HG02870 (cell line): ENCODE data around the gene ZCCHC24.
"Not testable (repeated sequence)": the region's sequence is repeated elsewhere in the genome, so short reads cannot be mapped to it uniquely, and the experiment has no call there.

Source experiments
- ATAC-seq: cut with Tn5 transposase; IDR thresholded peaks from one replicate; pipeline ENCODE4 v1.9.1; 2021; ENCODE audit warnings: mild to moderate bottlenecking, moderate library complexity; ENCODE audit not compliant: unreplicated experiment

ZCCHC24 gene

DNA sequence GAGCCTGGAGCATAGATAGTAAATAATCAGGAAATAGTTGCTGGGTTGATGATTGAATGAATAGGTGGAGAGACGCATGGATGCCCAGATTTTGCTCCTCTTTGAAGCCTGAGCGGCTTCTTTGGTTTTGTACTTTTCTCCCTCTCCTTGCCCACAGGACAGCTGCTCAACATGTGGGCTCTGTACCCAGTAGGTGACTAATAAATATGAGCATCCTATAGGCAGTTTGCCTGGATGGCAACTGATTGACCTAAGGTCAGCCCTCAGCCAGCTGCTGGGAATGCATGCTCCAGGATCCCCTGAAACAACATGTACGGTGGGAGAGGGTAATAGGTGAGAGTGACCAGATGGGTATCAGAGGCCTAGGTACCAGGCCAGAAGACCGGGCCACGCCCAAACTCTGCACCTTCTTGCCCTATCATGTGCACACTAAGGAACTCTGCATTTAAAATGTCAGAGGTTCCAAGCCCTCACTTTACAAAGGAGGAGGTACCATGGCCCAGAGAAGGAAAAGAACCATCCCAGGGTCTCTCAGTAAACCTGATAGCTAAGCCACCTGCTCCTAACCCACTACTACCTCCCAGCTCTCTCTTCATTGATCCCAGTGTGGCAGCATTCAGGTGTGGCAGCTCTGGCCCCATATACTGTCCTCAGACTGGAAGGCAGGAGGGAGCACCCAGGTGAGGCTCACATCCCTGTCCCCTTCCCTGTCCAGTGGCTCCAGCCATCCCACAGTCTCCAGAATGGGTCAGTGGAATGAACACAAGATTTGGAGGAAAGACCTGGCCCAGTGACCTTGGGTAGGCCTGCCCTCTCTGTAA is 2.7 kb upstream of the ZCCHC24 start:
- no peak for ATAC-seq

DNA sequence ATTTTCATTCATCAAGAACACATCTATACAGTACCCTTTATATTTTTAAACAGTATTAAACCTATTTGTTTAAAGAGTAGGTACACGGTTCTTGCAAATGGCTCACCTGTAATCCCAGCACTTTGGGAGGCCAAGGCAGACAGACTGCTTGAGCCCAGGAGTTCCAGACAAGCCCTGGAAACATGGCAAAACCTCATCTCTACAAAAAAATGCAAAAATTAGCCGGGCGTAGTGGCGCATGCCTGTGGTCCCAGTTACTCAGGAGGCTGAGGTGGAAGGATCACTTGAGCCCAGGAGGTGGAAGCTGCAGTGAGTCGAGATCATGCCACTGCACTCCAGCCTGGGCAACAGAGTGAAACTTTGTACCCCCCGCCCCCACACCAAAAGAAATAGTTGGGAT is 1.8 kb upstream of the ZCCHC24 start:
- not testable (repeated sequence) for ATAC-seq

DNA sequence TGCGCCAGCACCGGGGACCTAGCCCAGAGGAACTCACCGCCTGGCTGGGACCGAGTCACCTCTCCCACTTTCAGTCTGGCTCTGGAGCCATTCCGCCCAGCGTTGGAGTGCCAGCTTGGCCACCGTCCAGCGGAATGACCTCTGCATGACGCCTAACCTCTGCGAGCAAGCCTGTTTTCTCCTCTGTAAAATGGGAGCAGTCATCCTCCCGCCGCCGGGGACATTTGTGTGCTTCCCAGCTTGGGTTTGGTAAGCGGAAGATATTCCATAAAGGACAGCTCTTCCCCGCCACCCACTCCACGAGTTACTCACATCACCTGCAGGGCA is 1.3 kb upstream of the ZCCHC24 start:
- ATAC-seq: no peak

DNA sequence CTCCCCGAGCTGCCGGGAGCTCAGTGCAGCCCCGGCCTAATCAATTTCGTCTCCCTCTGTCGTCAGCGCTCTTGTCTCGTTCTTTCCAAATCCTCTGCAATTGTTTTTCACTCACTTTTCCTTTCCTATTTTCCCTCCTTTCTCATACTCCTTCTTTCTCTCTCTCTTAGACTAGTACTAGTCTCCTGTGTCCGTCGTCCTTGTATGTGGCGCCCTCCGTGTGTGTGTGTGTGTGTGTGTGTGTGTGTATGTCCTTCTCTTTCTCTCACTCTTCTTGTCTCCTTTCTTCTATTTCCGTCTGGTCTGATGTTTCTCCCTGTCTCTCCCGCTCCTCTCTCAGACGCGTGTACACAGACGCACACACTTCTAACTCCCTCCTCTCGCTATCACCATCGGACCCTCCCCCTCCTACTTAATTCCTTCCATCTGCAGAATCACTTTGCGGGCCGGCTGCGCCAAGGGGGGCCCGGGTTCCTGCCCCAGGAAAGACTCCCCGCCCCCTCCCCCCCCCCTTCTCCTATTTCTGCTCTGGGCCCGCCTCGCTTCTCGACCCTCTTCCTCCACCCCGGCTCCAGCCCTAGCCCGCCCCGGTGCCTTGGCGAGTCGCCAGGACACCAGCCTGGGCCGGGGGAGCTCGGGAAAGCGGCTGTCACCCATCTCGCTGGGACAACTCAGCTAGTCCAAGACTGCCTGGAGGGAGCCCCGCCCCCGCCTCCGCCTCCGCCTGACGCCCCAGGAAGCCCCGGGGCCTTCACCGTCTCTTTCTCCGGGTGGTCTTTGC is 743 bp upstream of the ZCCHC24 start:
- peak; percentile 1 for ATAC-seq

DNA sequence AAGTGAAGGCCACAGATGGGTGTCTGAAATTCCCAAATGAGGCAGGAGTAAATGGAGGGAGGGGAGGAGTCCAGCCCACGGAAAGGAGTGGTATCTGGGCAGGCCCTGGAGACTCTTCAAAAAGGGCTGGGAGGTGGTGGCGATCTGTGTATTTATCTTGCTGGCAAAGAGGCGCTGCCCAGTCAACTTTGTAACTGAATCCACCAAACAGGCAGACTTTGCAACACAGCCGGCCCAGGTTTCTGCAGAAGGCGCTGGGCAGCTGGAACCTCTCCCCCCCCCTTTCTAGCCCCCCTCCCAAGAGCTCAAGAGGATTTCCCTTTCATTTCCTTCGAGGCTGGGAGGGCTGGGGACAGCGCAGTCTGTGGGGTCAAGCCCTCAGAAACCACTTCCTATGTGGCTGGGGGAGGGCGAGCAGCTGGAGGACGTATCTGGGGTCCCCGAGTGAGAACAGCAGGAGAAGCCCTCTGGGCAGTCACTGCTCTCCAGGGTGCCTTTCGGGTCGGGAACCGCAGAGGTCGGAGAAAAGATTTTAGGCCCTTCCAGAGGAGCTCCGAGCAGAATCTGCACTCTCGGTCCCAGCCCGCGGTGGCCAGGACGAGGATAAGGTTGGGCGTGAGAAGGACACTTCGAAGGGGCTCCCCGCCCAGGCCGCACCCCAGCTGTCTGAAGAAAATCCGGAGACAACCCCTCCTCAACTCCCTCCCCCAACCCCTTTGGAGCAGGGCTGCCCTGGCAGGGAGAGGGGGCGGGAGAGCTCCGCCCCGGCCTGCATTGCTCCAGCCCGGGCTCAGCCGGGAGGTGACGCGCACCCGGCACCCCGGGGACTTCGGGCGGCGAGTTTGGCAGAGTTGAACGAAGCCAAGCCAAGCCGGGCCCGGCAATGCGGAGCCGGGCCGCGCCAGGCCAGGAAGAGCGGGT is 965 bp downstream of the ZCCHC24 start:
- peak; percentile 15 for ATAC-seq

DNA sequence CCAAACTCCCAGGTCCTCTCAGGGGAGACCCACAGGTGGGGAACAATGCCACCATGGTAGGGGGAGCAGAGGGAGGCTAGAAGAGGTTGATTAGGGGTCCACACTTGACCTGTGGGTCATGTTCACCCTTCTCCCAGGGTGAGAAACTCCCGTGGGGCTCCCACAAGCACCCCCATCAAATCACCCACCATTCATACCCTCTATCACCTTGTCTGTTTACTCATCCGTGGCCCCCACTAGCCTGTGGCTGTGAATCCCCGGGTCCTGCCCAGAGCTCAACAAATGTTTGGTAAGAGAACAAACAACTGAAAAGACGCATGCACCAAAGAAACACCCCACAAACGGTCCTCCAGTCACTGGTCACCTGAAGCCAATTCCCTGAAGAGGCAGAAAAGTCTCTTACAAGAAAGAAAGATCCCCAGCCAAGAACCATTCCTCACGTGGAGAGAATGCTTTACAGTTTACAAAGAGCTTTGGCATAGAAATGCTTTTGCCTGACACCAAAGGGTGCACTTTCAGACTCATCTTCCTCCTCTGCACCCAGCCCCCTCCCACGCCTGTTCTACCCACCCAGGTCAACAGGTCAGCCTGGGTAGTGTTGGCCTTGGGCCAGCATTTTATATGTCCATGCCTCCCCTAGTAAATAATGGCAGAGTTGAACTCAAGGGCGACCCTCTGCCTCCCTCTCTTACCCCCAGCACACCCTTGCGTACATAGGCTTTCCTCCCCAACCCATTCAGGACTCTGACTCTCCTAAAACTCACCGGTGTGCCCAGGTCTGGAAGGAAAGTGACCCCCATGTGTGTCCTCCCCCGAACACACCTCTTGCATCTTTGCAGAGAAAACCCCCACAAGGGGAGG is 1.9 kb downstream of the ZCCHC24 start:
- no peak for ATAC-seq

DNA sequence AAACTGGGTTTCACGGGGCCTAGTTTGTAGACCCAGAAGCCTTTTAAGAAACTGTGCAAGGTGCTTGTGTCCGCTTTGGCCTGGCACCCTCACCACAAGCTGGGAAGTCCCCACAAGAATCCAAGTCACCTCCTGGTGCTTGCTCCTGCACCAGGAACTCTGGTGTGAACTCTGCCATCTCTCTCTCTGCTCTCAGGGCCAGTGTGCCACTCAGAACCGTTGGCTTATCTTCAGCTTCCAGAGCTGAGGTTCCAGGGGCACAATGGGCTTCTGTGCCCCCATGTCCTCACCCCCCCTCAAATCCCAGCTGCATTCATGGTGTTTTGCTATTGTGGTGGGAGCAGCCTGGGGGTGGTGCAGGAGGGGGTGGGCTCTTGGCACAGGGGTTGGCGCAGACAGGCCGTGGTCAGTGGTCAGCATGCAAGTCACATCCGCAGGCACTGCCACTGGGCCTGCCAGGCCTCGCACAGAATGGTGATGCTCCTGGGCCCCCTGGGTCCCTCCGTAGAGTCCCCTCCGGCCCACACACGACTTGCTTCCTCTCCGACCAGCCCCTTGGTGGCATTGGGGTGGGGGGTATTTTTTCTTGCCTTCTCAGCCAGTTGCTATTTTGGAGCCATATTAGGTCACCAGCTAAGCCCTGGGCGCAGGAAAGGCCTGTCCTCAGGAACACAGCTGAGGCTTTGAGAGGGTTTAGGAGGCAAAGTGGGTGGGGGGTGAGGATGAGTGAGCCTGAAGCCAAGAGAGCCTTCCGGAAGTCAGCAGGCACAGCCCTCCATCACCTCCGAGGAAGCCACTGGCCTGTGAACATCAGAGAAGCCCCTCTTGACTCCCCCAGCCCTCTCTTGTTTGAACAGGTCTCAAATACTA is 3.0 kb downstream of the ZCCHC24 start:
- ATAC-seq: no peak

DNA sequence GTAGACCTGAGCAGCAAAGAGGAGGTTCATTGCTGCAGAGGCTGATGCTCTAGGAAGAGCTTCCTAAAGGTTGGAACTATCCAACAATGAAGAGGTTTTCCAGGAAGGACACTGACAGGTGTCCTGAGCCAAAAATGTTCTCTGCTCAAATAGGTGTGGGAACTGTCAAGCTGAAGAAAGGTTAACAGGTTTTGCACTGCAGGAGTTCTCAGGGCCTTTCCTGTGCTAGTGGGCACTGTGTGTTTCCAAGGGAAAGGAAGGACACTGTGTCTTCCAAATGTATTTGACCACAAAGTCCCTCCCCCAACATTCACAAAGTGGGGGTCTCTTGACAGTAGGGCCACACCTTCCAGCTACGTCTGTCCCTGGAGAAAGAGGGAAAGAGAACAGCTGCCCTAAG is 4.0 kb downstream of the ZCCHC24 start:
- no peak for ATAC-seq

DNA sequence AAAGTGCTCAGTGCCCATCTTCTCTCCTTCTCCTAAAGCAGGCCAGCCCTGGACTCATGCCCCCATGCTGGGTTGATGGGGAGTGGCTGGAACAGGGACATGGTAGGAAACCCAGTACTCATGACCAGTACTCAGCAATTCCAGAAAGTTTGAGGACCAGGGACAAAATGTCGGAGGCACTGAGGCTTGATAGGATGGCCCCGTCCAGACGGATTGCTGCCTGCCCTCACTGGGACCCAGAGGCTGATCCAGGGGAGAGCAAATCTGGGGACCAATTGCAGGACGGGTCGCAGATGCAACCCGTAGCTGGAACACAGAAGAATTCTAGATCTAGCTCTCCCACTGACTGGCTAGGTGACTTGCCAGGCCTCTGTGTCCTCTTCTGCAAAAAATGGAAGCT is 5.1 kb downstream of the ZCCHC24 start:
- no peak for ATAC-seq

DNA sequence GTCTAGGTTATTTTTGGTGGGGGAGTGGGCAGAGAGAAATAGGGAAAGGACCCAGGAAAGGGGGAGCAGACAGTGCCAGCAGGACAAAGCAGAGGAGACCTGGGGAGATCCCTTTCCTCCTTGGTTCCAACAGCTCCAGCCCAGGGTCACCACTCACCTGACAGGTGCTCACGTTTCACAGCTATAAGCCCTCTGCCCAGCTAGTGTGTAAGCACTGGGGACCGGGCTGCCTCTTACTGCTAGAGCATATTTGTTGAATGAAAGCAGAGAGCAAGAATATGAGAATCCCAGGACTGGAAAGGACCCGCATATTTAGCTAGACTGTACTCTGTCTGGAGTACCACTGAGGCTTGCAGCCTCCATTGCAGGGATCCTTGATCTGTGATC is 6.7 kb downstream of the ZCCHC24 start:
- no peak for ATAC-seq

DNA sequence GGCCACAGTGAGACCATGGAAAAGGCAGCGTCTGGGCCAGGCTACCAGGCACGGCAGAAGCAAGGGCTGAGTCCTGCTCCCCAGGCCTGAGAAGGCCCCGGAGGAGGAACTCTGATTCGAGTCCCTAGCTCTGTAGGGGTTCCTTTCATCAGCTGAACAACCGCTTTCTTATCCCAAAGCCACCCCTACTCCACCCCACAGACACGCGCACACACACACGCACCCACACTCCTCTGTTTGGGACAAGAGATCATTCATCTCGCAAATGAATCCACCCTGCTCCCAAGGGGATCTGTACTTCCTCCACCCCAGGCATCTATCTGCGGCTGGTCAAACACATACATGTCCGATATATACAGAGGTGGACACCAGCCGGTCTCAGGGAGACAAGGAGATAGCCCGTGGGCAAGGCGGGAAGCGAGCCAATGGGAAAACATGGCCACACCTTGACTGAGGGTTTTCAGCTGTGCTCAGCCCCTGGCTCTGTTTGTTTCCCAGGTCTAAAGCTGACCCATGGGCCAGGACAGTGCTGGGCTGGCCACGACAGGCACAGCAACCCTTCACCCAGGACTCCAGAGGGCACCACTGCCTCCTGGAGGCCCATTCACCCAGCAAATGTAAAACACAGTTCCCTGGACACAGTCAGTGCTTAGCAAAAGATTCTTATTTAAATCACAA is 7.3 kb downstream of the ZCCHC24 start:
- ATAC-seq: no peak

DNA sequence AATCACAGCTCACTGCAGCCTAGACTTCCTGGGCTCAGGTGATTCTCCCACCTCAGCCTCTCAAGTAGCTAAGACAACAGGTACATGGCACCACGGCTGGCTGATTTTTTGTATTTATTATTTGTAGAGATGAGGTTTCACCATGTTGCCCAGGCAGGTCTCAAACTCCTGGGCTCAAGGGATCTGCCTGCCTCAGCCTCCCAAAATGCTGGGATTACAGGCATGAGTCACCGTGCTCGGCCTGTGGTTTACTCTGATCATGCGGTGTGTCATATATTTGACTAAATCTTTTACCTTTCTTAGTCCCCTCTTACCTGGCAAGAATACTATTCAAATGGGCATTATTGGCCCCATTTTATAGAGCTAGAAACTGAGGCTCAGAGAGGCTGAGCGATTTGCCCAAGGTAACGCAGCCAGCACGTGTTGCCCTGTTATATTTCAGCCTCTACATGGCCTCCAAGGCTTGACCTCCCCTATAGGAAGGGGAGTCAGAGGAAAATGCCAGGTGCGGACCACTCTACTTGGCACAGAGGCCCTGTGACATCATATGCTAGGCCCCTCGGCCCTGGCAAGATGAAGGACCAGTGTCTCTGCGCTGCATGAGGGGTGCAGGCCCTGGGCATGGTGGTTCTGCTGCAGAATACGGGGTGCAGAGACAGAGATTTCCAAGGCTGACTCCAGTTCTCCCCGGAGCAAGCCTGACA is 8.2 kb downstream of the ZCCHC24 start:
- ATAC-seq: no peak

DNA sequence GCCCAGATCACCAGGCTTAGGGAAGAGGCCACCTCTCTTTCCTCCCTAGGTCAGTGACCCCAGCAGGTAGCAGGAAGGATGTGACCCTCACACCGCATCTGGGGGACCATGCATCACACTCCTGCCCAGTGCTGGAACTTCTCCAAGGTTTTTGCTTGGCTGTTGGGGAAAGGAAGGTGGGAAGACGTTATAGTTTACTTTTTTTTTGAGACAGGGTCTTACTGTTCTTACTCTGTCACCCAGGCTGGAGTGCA is 8.6 kb downstream of the ZCCHC24 start:
- ATAC-seq: no peak

DNA sequence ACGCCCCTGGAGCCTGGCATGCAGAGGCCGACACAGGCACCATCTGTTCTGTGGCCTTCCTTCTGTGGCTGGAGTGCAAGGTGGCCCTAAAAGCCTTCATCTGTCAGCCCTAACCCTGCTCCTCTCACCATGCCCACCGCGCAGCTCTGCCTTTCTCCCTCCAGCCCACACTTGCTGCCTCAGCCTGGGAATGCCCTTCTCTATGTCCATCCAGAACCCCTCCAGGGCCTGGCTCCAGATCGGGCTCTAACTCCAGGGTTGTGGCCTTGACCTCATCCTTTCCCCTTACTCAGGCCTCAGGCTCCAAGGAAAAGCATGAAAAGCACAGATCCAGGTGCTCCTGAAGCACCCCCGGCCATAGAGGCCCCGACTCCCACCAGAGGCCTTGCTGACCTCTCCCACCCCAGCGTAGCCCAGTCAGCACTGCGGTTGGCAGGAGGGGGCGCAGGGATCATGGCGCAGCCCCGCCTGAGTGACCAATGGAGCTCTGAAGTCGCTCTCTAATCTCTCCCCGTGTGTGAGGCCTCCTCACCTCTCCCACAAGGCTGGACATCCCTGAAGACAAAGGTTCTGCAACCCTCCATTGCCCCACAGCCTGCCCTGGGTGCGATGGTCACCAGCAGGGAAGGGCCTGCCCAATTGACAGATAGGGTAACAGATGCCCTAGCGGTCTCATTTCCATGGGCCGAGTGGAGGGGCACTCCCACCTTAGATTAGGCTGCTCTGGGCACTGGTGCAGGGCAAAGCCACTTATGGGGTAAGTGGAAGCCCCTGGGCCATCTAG is 9.2 kb downstream of the ZCCHC24 start:
- no peak for ATAC-seq

DNA sequence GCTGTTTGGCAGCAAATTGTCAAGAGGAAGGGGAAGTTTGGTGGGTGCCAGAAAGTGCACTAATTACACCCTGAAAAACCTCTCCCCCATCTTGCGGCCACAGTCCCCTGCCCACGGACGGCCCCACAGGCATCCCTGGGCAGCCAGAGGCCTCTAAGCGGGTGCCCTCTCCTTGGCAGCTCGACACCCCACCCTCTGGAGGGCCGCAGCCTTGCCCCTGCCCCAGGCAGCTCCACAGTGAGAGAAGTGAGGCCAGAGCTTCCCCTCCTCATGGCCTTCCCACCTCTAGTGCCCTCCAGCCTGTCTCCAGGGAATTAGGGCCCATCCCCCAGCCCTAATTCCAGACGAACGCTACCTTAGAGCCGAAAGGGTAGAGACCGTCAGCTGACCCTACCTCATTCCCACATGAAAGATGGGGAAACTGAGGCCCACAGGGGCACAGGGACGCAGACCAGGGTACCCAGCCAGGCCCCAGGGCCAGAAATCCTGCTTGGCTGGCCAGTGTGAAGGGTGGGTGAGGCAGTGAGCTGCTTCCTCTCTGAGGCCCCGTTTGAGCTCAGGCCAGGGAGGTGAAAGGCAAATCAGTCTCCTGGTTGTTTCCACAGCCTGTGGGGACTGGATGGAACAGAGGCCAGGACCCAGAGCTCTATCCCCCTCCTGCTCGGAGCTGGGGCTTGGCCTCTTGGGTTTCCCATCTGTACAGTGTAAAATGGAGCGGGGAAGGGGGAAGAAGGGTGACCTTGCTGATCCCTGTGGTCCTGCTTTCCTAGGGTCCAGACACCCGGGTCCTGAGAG is 10.0 kb downstream of the ZCCHC24 start:
- ATAC-seq: no peak

DNA sequence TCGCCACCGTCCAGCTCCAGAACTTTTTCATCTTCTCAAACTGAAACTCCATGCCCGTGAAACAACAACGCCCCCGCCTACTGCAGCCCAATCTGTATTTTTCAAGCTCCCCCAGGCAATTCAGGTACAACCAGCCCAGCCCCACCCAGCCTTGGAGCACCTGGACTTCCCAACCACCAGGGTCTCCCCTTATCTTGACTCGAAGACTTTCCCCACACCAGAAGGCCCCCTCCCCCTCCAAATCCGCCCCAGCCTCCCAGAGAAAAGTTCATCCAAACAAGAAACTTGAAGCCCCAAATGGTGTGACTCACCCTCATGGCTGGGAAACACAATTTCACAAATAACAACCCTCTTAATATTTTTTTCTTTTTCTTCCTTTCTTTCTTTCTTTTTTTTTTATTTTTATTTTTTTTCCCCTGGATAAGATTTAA is 10.6 kb downstream of the ZCCHC24 start:
- ATAC-seq: no peak

DNA sequence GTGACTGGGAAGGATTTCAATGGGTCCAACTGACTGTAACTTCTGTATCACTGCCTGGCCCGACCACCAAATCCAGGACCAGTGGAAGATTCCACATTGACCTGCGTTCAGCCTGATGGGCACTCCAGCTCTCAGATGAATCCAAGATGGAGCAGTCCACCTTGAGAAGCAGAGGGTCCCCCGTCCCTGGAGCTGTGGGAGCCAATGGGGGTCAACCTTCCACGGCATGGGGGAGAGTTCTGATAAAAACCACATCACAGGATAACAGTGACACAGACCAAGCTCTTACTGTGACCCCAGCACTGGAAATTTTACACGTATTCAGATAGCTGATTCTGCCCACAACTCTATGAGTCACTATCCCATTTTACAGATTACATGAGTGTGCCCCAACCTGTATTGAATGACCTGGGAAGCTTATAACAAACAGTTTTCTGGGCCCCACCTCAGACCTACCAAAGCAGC is 11.2 kb downstream of the ZCCHC24 start:
- ATAC-seq: no peak
